CD4-positive, alpha-beta T cell treated with Interleukin-2 at 100 ng/mL for 4 hours (primary cell): ENCODE measurements around the gene SEMA5B.

ENCODE experiments used
- DNase-seq: peaks from one replicate; pipeline ENCODE4 v3.0.0-alpha.2; 2020; ENCODE audit warnings: low spot score

The SEMA5B gene

DNA sequence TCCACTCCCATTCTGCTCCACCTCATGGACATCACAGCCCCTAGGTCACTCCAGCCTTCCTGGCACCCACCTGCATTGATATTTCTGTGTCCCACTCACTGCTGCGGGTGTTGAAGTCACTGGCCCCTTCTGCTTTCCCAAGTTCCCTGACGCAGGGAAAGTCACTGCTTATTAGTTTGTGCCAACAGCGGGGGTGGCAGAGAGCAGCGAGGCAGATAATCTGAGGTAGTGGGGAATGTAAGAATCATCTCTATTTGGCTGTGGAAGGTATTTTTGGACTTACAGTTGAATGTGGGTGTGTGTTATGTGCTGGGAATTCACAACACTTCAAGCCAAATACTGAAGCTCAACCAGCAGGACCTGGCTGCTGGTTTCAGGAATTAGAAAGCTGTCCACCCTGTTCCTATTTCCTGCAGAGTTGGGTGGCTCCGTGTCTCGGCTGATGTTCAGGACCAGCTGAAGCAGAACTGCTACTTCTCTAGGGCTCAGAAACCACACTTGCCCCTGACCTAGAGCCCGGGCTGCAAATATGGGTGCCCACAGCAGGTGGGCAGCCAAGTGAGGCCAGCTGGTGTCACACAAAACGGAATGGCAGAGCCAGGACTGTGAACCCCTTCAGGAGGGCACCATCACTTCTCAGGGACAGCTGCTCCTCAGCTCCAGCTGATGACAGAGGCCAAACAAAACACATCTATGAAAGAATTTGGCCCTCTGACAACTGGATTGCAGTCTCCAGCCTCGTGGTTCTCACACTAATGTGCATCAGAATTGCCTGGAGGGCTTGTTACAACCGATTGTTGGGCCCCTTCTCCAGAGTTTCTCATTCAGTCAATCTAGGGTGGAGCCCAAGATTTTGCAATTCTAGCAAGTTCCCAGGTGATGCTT, 57.7 kb downstream of the SEMA5B start:
- no peak for DNase-seq

DNA sequence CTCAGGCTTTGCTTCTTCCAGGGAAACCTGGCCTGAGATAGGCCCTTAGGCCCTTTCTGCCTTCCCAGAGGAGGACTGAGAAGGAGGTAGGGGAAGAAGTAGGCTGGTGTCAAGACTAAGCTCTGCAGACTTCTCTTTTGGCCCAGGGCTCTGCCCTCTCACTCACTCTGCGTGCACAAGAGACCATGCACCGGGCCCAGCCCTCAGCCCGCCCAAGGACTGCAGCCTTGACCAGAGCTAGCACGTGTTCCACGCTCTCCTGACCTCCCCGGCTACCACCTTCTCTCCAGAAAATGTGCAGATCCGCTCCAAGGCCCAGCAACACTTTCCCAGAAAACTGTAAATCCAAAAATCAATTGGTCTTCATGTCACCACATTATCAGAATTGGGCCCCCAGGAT, 59.8 kb downstream of the SEMA5B start:
- no peak for DNase-seq

DNA sequence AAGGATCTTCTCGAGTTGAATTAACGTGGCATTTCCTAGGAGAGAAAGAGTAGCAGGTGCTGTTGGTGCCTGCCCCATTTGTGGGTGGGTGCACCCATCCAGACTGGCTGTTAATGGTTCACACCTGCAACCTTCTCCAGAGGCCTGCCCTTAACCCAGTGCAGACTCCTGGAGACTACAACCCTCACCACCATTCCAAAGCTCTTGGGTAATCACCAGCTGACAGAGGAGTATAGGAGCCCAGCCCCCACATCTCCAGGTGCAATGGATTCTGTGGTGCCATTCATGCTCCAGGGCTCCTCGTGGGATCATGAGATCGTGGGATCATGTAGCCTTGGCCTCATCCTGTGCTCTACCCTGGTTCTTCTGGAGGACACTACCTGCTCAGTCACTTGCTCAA, 60.2 kb downstream of the SEMA5B start:
- DNase-seq: no peak

DNA sequence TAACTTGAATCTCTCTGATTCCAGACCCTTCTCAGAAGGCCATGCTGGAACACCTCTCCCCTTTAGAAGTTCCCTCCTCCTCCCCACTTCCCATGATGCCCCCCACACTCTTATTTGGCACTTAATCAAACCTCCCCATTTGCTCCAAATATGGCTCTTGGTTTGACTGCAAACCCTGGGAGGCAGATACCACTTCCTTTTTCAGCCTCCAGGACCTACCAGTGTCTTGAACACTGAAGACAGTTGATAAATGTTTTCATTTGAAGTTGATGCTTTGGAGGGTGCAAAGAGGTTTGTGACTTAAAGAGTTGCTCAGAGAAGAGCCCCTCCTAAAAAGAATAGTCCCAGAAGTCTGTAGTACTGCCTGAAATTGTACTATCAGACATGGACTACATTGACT, 61.5 kb downstream of the SEMA5B start:
- no peak for DNase-seq

DNA sequence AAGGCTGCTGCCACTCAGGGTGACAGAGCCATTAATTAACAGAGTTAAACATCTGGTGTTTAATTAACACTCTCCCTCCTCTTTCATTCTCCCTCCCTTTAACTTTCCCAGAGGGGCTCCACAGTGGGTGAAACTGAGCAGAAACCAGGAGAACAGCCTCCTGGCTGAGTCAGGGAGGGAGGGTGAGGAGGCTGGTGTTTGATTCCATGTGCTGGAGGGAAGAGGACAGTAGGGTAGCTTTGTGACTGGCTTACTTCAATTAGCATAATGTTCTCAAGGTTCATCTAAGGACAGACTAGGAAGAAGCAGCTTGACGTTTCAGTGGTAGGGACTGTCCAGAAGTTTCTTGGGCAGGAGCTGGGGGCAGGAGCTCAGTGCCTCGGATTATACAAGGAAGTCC, 62.8 kb downstream of the SEMA5B start:
- no peak for DNase-seq

DNA sequence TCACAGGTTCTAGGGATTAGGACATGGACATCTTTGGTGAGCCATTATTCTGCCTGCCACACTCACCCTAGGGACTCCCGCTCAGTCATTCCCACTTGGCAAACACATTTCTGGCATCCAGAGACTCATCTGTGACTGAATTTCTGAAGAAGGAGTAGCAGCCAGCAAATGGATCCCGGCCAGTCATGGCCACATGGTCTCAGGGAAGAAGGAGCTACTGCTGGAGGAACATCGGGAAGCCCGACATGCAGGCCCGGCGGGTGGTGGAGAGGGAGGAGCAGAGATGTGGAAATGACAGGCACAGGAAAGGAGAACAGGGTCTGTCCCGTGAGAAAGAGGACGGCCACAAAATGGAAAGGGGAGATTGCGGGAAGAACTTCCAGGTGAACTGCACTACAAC, 65.4 kb downstream of the SEMA5B start:
- no peak for DNase-seq

DNA sequence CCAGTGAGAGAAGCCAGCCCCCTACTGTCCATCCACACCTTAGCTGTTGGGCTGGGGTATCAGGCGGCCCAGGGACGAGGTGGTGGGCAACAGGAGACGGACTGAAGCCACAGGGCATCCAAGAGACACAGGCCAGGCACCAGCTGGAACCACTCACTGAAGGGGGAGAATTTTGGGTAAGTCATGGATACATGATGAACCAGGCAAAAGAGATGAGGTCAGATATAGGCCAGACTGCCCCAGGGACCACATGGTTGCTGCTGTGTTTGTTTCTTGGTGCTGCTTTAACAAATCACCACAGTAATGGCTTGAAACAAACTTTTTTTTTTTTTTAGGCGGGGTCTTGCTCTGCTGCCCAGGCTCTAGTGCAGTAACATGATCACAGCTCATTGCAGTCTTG, 66.4 kb downstream of the SEMA5B start:
- no peak for DNase-seq

DNA sequence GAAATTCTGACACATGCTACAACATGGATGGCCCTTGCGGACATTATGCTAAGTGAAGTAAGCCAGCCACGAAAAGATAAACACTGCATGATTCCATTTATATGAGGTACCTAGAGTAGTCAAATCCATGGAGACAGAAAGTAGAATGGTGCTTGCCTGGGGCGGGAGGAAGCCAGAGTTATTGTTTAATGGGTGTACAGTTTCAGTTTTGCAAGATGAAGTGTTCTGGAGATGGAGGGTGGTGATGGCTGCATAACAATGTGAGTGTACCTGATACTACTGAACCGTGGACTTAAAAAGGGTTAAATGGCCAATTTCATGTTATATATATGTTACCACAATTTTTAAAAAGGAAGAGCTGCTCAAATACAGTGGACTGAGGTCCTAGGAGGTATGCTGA, 66.9 kb downstream of the SEMA5B start:
- DNase-seq: no peak

DNA sequence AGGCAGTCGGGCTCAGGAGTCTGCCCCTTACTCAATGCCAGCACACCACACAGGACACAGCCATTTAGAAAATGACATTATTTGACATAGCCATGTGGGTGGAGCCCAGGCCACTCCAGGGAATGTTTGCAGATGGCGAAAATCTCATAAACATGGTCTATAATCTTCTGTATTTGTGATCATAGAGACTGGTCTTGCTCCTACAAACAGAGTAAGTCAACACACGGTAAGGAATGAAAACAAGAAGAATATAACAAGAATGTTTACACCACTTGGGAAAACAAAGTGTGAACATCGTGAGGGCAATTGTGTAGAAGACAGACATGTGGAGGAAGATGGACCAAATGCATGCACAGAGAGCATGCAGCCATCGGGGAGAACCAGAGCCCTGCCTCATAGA, 68.2 kb downstream of the SEMA5B start:
- DNase-seq: no peak

DNA sequence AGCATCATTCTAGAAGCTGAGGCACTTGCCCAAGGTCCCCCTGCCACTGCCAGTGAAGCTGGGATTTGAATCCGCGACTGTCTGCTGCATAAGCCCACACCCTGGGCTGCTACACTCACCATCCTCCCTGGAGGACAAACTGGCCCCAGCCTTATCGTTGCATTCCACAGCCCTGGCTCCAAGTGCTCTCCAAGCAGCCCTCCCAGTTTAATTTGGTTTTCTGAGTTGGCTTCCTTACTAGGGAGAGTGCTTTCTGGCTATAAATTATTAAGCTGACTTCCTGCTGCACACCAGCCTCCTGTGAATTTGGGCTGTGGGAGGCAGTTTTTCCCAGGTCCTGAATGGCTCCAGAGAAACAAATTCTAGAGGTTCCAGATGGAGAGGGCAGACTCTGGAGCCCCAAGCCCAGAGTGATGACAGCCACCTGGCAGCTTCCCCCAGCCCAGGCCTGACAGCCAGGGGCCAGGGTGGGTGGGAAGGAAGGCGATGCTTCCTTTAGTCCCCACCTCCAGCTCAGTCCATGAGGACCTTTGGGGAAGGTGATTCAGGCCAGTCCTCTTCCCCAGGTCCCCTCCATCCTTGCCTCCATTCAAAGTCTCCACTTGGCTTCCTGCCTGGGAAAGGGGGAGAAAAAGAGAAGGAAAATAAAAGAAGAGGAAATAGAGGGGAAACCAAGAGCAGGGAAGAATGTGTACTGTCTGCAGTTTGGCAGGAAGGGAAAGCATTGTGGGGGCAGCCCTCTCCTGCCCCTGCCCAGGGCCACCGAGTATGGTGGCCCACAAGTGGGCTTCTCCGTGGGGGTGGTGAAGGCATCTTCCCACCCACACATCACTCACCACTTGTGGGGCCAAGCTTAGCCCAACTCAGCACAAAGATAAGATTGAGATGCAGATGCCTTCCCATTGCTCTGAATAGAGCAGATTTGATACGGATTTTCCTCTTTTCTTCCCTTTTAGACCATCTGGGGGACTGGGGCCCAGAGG, 69.6 kb downstream of the SEMA5B start:
- no peak for DNase-seq

DNA sequence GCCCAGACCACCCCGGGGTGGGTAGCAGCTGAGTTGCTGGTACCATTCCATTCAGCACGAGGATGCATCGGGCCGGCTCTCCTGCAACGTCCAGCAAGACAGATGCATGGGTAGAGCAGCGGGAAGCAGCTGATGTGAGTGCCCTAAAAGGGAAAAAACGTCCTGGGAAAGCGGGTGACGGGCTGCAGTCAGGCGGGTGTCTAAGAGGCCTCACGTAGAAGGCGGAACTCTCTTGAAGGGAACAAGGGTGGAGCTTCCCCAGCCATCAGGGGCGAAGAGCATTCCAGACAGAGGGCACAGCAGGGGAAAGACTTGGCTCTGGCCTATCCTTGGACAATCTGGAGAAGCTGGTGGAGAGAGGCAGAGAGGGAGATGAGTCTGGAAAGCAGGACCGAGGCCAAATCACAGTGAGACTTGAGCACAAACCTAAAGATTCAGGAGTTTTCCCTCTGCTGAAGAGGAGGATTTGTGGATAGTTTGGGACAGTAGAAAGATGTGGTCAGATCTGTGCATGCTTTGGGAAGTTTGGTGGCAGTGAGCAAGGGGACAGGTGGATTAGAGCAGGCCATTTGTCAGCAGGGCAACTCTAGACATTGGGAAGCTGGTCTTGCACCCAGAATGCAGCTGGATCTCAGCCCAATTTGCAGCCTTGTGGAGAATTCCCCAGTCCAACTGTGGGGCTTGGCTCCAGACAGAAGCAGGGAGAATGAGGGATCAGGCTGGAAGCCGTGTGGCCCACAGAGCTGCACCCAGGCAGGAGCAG, 70.7 kb downstream of the SEMA5B start:
- no peak for DNase-seq

DNA sequence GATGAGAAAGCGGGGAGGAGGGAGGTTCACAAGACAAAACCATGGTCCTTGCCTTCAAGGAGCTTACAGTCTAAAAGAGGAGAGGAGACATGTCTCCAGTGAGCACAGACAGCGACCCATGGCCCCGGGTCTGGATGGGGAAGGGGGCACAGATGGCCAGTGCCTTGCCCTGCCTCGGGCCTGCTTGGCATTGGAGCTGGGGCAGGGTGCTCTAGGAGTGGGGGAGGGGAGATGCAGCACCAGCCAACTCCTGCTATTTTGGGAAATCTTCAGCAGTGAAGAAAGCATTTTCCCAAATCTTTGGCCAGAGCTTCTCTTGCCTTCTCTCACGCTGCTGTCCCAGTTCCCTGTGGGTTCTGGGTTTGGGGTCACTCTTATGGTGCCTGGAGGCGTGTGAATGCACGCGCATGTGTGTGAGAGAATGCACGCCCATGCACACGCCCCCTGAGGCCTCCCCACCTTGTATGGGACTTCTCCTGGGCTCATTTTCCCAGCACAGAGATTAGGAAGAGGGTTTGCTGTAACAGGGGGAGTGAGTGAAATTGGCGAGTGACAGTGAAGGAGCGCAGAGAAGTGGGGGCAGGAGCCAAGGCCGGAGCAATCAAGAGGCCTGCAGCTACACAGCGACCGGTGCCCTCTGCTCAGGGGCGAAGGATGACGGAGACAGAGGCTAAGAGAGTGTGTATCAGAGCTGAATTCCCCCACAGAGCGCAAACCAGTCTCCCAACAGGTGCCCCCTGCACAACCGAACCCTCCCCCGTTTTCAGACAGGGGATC, 71.5 kb downstream of the SEMA5B start:
- no peak for DNase-seq

DNA sequence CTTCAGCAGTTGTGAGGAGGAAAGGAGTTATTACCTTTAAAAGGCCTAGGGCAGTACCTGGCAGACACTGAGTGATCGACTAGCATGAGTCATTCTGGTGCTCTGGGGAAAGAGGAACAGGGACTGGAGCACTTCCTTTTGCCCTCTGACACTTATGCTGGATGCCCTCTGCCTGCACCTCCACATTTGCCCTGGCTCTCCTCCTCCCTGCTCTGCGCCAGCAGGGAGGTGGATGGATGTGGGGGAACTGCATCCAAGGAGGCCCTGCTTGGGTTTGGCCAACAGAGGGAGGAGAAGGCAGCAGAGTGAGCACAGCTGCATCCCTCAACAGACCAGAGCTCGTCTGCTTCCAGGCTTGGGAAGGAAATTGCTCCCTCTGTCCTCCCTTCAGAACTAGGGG, 75.0 kb downstream of the SEMA5B start:
- DNase-seq: no peak

DNA sequence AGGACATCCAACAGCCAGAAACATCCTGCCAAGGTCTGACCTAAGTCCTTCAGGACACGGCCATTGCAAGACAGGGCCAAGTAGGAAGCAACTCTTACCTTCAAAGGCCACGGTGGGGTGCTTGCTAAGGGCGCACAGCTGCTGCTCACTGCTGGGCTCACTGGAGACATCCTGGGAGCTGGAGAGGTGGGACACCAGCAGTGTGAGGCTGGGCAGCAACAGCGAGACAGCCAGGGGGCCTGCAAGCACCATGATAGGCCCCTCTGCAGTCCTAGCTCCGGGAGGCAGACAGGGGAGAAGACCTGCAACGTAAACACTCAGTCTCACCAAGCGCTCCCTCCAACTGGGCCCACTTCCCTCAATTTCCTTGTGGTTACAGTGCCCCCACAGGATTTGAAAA, 79.2 kb downstream of the SEMA5B start:
- DNase-seq: no peak

DNA sequence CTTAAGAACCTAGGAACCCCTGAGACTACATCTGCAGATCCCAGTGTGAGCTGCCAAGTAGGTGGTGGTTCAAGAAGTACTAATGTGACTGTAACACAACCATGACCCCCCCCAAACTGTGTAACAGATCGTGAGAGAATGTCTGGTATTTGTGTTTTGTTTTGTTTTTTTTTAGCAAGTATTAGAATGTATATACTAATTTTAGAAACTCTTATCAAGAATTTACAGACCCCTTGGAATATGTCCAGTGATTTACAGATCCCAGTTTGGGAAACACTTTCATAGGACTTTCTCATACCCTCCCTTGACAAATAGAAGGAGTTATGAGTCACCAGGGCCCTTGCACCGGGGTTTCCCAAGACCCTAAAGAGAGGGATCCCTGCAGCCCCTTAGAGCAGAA, 79.8 kb downstream of the SEMA5B start:
- DNase-seq: no peak

DNA sequence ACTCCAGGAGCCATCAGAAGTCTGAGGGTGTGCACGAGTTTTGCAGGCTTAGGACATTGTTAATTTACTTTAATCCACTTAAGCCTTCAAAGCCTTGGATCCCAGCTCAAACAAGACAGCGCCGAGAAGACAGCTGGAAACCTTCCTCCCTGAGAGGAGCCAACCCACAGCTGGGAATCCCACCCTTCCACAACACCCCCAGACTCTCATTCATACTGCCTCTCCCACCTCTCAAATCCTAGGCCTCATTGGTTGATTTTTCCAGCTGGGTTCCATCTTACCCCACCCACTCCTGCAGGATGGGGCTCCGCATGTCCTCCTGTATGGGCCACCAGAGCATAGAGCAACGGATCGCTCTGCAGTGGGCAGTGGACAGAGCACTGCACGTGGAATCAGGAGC, 80.4 kb downstream of the SEMA5B start:
- no peak for DNase-seq

DNA sequence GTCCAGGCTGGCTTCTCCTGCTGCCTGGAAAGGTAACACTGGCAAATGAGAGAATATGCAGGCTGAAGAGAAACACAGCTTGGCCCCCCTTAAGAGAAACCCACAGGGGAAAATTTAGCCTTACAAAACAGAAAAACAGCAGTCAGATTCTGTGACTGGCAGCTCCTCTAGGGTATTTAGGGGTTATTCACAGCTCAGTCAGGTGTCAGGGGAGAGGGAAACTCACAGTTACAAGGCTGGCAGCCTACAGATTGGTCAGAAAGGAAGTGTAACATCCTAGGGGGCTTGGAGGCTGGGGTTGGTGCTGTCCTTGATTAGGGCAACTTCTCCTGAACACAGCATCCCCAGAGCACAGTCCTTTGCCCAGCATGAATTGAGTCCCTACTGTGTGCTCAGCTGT, 81.4 kb downstream of the SEMA5B start:
- DNase-seq: no peak

DNA sequence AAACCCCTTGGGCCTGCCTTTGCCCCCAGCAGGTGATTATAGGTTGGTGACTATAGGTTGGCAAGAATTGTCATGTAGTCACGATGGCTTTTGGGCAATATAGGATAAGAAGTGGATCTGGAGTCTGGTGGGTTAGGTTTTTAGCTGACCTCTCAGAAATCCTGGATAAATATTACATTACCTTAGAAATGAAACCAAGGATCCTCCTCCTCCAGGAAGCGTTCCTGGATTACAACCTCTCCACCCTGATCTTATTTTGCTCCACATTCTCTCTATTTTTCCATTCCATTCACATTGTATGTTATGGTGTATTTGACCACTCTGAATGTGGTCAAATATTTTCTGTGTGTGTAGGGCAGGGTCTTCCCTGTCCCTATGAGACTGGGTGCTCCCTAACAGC, 82.3 kb downstream of the SEMA5B start:
- DNase-seq: no peak

DNA sequence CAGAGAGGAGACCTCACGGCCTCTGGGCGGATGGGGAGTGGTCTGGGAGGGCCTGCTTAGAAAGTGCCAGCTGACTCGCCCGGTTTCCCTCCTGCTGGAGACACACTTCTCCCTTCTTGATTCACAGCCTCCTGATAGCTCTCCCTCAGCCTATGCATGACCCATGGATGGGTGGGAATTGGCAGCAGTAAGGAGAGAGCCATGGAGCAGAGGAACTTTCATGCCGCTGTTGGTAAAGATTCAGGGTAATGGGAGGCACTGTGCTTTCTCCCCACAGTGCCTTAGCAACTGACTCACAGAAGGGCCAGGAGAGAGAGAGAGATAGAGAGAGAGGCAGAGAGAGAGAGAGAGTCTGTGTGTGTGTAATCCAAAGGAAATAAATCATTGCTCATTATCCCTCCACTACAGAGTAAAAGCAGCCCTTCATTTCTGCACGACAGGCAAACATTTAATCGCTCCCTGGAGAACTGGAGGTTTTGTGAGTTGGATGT, 82.8 kb downstream of the SEMA5B start:
- DNase-seq: no peak

DNA sequence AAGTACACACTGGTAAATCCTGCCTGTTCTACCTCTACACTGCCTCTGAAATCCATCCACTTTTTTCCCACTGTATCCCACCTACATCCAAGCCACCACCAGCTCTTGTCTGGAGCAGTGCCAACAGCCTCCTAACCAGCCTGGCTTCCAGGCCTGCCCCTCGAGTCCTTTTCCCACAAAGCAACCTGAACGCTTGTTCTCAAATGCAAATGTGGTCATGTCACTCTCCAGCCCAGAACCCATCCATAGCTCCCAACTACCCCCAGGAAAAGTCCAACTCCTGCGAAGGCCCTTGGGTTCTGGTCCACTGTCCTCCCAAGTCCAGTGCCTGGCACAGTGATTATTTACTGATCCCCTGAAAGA, 83.8 kb downstream of the SEMA5B start:
- no peak for DNase-seq
